ENCODE results near the gene PTPRG. TPM values are rescaled to one million over a fixed set of nuclear protein-coding genes. Genes with fewer than 3 reads are reported as not detected.

The PTPRG gene
- total and polyA plus RNA-seq, 4 donors, result 3.6 to 35.6 (median 8.1) TPM

GRCh38 chr3:62325896-62326295 is 764.5 kb downstream of the PTPRG start:
- Histone ChIP-seq H3K4me1 (ENCODE audit: control insufficient read depth in 4 of 4, insufficient read depth in 4 of 4, low read length in 3 of 4) (no peaks in the 10 kb centered on the region), H3K9me3 (ENCODE audit: control insufficient read depth in 4 of 4, low read length in 3 of 4) (no peaks in the 10 kb centered on the region), H3K9ac (ENCODE audit: low read depth in 1 of 2, low read length in 2 of 2) (no peak overlapping the region), H3K27ac (ENCODE audit: low read depth in 1 of 2, low read length in 2 of 2) (no peak overlapping the region), H3K36me3 (ENCODE audit: control insufficient read depth in 4 of 4, insufficient read depth in 3 of 4, low read depth in 1 of 4, low read length in 3 of 4) (no peaks in the 10 kb centered on the region), H3K4me3 (ENCODE audit: low read depth in 1 of 3, low read length in 3 of 3) (no peak overlapping the region), H3K27me3 (ENCODE audit: control insufficient read depth in 4 of 4, insufficient read depth in 4 of 4, low read length in 3 of 4) (no peaks in the 10 kb centered on the region)
- DNase-seq (ENCODE audit: low spot score), result no peak
- WGBS, result 81% methylated on average over 8 of the region's 8 CpGs
- TF ChIP-seq HNF4A (conservative IDR thresholded peaks at IDR 0.05) (no peak), HNF4G (IDR thresholded peaks at IDR 0.05) (no peak), NR2F2 (IDR thresholded peaks at IDR 0.05) (no peak), FOXA2 (IDR thresholded peaks at IDR 0.05) (no peak), CTCF (IDR thresholded peaks at IDR 0.05; ENCODE audit: low read depth, low read length, missing input control) (no peak), ATF3 (IDR thresholded peaks at IDR 0.05) (no peak), SP1 (IDR thresholded peaks at IDR 0.05) (no peak), RXRA (IDR thresholded peaks at IDR 0.05) (no peak), YY1 (IDR thresholded peaks at IDR 0.05) (no peak), MAX (IDR thresholded peaks at IDR 0.05) (no peak), GABPA (IDR thresholded peaks at IDR 0.05 in 1 of 2, conservative IDR thresholded peaks at IDR 0.05 in 1 of 2) (no peak), FOXA1 (IDR thresholded peaks at IDR 0.05) (no peak), RAD21 (IDR thresholded peaks at IDR 0.05) (no peak), TAF1 (conservative IDR thresholded peaks at IDR 0.05) (no peak), JUND (IDR thresholded peaks at IDR 0.05) (no peak), EGR1 (IDR thresholded peaks at IDR 0.05; ENCODE audit: low read depth in 2 of 2) (no peak)
- TF ChIP-seq, protein P1, sequence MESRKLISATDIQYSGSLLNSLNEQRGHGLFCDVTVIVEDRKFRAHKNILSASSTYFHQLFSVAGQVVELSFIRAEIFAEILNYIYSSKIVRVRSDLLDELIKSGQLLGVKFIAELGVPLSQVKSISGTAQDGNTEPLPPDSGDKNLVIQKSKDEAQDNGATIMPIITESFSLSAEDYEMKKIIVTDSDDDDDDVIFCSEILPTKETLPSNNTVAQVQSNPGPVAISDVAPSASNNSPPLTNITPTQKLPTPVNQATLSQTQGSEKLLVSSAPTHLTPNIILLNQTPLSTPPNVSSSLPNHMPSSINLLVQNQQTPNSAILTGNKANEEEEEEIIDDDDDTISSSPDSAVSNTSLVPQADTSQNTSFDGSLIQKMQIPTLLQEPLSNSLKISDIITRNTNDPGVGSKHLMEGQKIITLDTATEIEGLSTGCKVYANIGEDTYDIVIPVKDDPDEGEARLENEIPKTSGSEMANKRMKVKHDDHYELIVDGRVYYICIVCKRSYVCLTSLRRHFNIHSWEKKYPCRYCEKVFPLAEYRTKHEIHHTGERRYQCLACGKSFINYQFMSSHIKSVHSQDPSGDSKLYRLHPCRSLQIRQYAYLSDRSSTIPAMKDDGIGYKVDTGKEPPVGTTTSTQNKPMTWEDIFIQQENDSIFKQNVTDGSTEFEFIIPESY (IDR thresholded peaks at IDR 0.05), result no peak

- 92% methylated on average over 5 of the region's 5 CpGs for WGBS
- Histone ChIP-seq H3K4me1 (ENCODE audit: control insufficient read depth in 4 of 4, insufficient read depth in 4 of 4, low read length in 3 of 4) (no peaks in the 10 kb centered on the region), H3K9ac (ENCODE audit: low read depth in 1 of 2, low read length in 2 of 2) (no peak overlapping the region), H3K36me3 (ENCODE audit: control insufficient read depth in 4 of 4, insufficient read depth in 3 of 4, low read depth in 1 of 4, low read length in 3 of 4) (no peaks in the 10 kb centered on the region), H3K4me3 (ENCODE audit: low read depth in 1 of 3, low read length in 3 of 3) (no peak overlapping the region), H3K9me3 (ENCODE audit: control insufficient read depth in 4 of 4, low read length in 3 of 4) (no peaks in the 10 kb centered on the region), H3K27me3 (ENCODE audit: control insufficient read depth in 4 of 4, insufficient read depth in 4 of 4, low read length in 3 of 4) (no peaks in the 10 kb centered on the region), H3K27ac (ENCODE audit: low read depth in 1 of 2, low read length in 2 of 2) (no peak overlapping the region)
- DNase-seq (ENCODE audit: low spot score), result no peak
- TF ChIP-seq, protein P1 (IDR thresholded peaks at IDR 0.05), result no peak
- no peak for TF ChIP-seq ATF3 (IDR thresholded peaks at IDR 0.05)
- TF ChIP-seq YY1 (IDR thresholded peaks at IDR 0.05), result no peak
- TF ChIP-seq JUND (IDR thresholded peaks at IDR 0.05), result no peak
- no peak for TF ChIP-seq FOXA2 (IDR thresholded peaks at IDR 0.05)
- no peak for TF ChIP-seq NR2F2 (IDR thresholded peaks at IDR 0.05)
- no peak for TF ChIP-seq SP1 (IDR thresholded peaks at IDR 0.05)
- no peak for TF ChIP-seq TAF1 (conservative IDR thresholded peaks at IDR 0.05)
- TF ChIP-seq MAX (IDR thresholded peaks at IDR 0.05), result no peak
- TF ChIP-seq FOXA1 (IDR thresholded peaks at IDR 0.05), result no peak
- TF ChIP-seq HNF4A (conservative IDR thresholded peaks at IDR 0.05), result no peak
- no peak for TF ChIP-seq RXRA (IDR thresholded peaks at IDR 0.05)
- TF ChIP-seq, protein P2, sequence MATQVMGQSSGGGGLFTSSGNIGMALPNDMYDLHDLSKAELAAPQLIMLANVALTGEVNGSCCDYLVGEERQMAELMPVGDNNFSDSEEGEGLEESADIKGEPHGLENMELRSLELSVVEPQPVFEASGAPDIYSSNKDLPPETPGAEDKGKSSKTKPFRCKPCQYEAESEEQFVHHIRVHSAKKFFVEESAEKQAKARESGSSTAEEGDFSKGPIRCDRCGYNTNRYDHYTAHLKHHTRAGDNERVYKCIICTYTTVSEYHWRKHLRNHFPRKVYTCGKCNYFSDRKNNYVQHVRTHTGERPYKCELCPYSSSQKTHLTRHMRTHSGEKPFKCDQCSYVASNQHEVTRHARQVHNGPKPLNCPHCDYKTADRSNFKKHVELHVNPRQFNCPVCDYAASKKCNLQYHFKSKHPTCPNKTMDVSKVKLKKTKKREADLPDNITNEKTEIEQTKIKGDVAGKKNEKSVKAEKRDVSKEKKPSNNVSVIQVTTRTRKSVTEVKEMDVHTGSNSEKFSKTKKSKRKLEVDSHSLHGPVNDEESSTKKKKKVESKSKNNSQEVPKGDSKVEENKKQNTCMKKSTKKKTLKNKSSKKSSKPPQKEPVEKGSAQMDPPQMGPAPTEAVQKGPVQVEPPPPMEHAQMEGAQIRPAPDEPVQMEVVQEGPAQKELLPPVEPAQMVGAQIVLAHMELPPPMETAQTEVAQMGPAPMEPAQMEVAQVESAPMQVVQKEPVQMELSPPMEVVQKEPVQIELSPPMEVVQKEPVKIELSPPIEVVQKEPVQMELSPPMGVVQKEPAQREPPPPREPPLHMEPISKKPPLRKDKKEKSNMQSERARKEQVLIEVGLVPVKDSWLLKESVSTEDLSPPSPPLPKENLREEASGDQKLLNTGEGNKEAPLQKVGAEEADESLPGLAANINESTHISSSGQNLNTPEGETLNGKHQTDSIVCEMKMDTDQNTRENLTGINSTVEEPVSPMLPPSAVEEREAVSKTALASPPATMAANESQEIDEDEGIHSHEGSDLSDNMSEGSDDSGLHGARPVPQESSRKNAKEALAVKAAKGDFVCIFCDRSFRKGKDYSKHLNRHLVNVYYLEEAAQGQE (IDR thresholded peaks at IDR 0.05), result no peak
- no peak for TF ChIP-seq CTCF (IDR thresholded peaks at IDR 0.05; ENCODE audit: low read depth, low read length, missing input control)
Observed at GRCh38 chr3:62329971-62330370, 768.6 kb downstream of the PTPRG start.

Data from liver (tissue), 9 donors.